Measurements from ENCODE around the gene GPR158.

DNA sequence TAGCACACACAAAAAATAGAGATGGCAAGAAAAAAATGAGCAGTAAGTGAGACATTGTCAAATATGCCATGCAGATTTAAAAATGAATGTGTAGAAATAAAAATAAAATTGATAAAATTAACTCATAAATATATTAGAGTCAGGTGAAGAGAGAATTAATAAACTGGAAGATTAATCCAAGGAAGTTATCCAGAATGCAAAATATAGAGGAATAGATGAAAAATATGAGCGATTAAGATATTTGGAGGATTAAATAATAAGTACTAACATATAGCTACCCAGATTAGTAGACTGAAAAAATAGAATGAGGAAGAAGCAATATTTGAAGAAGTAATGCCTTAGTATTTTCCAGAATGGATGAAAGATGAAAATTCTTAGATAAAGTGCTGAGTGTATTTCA is 103.4 kb downstream of the GPR158 start:
- TF ChIP-seq, protein P1, sequence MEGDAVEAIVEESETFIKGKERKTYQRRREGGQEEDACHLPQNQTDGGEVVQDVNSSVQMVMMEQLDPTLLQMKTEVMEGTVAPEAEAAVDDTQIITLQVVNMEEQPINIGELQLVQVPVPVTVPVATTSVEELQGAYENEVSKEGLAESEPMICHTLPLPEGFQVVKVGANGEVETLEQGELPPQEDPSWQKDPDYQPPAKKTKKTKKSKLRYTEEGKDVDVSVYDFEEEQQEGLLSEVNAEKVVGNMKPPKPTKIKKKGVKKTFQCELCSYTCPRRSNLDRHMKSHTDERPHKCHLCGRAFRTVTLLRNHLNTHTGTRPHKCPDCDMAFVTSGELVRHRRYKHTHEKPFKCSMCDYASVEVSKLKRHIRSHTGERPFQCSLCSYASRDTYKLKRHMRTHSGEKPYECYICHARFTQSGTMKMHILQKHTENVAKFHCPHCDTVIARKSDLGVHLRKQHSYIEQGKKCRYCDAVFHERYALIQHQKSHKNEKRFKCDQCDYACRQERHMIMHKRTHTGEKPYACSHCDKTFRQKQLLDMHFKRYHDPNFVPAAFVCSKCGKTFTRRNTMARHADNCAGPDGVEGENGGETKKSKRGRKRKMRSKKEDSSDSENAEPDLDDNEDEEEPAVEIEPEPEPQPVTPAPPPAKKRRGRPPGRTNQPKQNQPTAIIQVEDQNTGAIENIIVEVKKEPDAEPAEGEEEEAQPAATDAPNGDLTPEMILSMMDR (IDR thresholded peaks at IDR 0.05): no peak
- TF ChIP-seq POLR2A (IDR thresholded peaks at IDR 0.05): no peak
